Neural cell (in vitro differentiated cells): ENCODE results near the gene TMEM59. TPM values are rescaled to one million over a fixed set of nuclear protein-coding genes. Genes with fewer than 3 reads are reported as not detected.

ENCODE experiments used
- H2AFZ ChIP-seq: fragments of 200-600, 300-800 bp; sonication (generic), shearing (Covaris generic); 2 replicates; pipeline ENCODE4 v1.6.0; 2014; ENCODE audit warnings: low read depth, mild to moderate bottlenecking, antibody characterized with exemption, low read length, moderate library complexity
- H3F3A ChIP-seq: fragments of 200-600 bp; shearing (Covaris generic); 2 replicates; pipeline ENCODE4 v1.6.1; 2016; ENCODE audit warnings: mild to moderate bottlenecking, moderate library complexity, mixed read lengths, antibody characterized with exemption, low read length; ENCODE audit not compliant: insufficient read depth, poor library complexity, severe bottlenecking
- H3K27ac ChIP-seq: fragments of 200-600, 300-800 bp; sonication (generic), shearing (Covaris generic); 2 replicates; pipeline ENCODE4 v1.5.1; 2014; ENCODE audit warnings: mild to moderate bottlenecking, low read length, moderate library complexity
- H3K27me3 ChIP-seq: fragments of 300-800, 200-600 bp; sonication (generic), shearing (Covaris generic); 2 replicates; pipeline ENCODE4 v1.6.0; 2014; ENCODE audit warnings: mild to moderate bottlenecking, low read depth, low read length, moderate library complexity; ENCODE audit not compliant: insufficient read depth
- H3K36me3 ChIP-seq: fragments of 300-800, 200-600 bp; sonication (generic), shearing (Covaris generic); 2 replicates; pipeline ENCODE4 v1.5.1; 2014; ENCODE audit warnings: mild to moderate bottlenecking, antibody characterized with exemption, low read length, moderate library complexity; ENCODE audit not compliant: insufficient read depth
- H3K4me2 ChIP-seq: fragments of 300-800, 200-600 bp; sonication (generic), shearing (Covaris generic); 2 replicates; pipeline ENCODE4 v1.6.0; 2014; ENCODE audit warnings: mild to moderate bottlenecking, low read length
- H3K4me3 ChIP-seq: fragments of 300-800, 200-600 bp; sonication (generic), shearing (Covaris generic); 2 replicates; pipeline ENCODE4 v1.5.1; 2014; ENCODE audit warnings: mild to moderate bottlenecking, low read length, moderate library complexity
- H3K79me2 ChIP-seq: fragments of 200-600 bp; shearing (Covaris generic); replicated peaks from 2 replicates; pipeline ENCODE4 v1.6.0; 2014; ENCODE audit warnings: mild to moderate bottlenecking, low read length, moderate library complexity; ENCODE audit not compliant: insufficient read depth
- H3K9ac ChIP-seq: fragments of 300-800, 200-600 bp; sonication (generic), shearing (Covaris generic); 2 replicates; pipeline ENCODE4 v1.6.1; 2016; ENCODE audit warnings: mild to moderate bottlenecking, low read length, mixed read lengths
- H3K9me2 ChIP-seq: fragments of 200-600 bp; shearing (Covaris generic); 2 replicates; pipeline ENCODE4 v1.6.1; 2016; ENCODE audit warnings: mild to moderate bottlenecking, low read length, mixed read lengths; ENCODE audit not compliant: insufficient read depth
- H3K9me3 ChIP-seq: fragments of 200-600, 300-800 bp; sonication (generic), shearing (Covaris generic); 2 replicates; pipeline ENCODE4 v1.6.1; 2016; ENCODE audit warnings: mild to moderate bottlenecking, mixed run types, low read length, moderate library complexity, mixed read lengths
- H4K20me1 ChIP-seq: fragments of 200-600 bp; shearing (Covaris generic); 2 replicates; pipeline ENCODE4 v1.6.1; 2016; ENCODE audit warnings: mild to moderate bottlenecking, mixed run types; ENCODE audit not compliant: insufficient read depth
- EP300 ChIP-seq: fragments of 450-650 bp; conservative IDR thresholded peaks from 2 replicates; pipeline ENCODE4 v1.6.1; 2014; ENCODE audit warnings: antibody characterized with exemption, mild to moderate bottlenecking, moderate library complexity; ENCODE audit not compliant: poor library complexity, severe bottlenecking
- EZH2 ChIP-seq: fragments of 200-600, 300-800 bp; shearing (Covaris generic), sonication (generic); IDR thresholded peaks from 2 replicates; pipeline ENCODE4 v1.6.1; 2014; ENCODE audit warnings: antibody characterized with exemption, low read length, borderline replicate concordance, mild to moderate bottlenecking; ENCODE audit not compliant: insufficient read depth, poor library complexity, severe bottlenecking
- MXI1 ChIP-seq: fragments of 450-650 bp; conservative IDR thresholded peaks from 2 replicates; pipeline ENCODE4 v1.6.1; 2014; ENCODE audit warnings: antibody characterized with exemption, mild to moderate bottlenecking; ENCODE audit not compliant: poor library complexity, severe bottlenecking
- POLR2AphosphoS5 ChIP-seq: IDR thresholded peaks from 2 replicates; pipeline ENCODE4 v1.6.1; 2012
- RAD21 ChIP-seq: fragments of 450-650 bp; conservative IDR thresholded peaks from 2 replicates; pipeline ENCODE4 v1.6.1; 2014; ENCODE audit warnings: antibody characterized with exemption, mild to moderate bottlenecking, moderate library complexity
- SMC3 ChIP-seq: fragments of 450-650 bp; conservative IDR thresholded peaks from 2 replicates; pipeline ENCODE4 v1.6.1; 2014; ENCODE audit warnings: antibody characterized with exemption, mild to moderate bottlenecking, moderate library complexity; ENCODE audit not compliant: poor library complexity
- TAF1 ChIP-seq: IDR thresholded peaks from 2 replicates; pipeline ENCODE4 v1.6.1; 2012; ENCODE audit warnings: low read depth
- polyA plus RNA-seq: library from polyadenylated mRNA; depleted of rRNA; stranded (reverse); fragments of >200 nt; gene quantifications from 2 replicates; pipeline ENCODE4 v1.2.3, GENCODE V29; 2014
- TF ChIP-seq, protein P1 (sequence below): fragments of 450-650 bp; IDR thresholded peaks from 2 replicates; pipeline ENCODE4 v1.5.1; 2014; ENCODE audit warnings: antibody characterized with exemption, mild to moderate bottlenecking, moderate library complexity; ENCODE audit not compliant: poor library complexity, severe bottlenecking
- TF ChIP-seq, protein P2 (sequence below): IDR thresholded peaks from 2 replicates; pipeline ENCODE4 v1.6.1; 2012; ENCODE audit warnings: borderline replicate concordance

TMEM59 gene
- polyA plus RNA-seq, 1 donor from 2014 or later = 328 TPM

DNA sequence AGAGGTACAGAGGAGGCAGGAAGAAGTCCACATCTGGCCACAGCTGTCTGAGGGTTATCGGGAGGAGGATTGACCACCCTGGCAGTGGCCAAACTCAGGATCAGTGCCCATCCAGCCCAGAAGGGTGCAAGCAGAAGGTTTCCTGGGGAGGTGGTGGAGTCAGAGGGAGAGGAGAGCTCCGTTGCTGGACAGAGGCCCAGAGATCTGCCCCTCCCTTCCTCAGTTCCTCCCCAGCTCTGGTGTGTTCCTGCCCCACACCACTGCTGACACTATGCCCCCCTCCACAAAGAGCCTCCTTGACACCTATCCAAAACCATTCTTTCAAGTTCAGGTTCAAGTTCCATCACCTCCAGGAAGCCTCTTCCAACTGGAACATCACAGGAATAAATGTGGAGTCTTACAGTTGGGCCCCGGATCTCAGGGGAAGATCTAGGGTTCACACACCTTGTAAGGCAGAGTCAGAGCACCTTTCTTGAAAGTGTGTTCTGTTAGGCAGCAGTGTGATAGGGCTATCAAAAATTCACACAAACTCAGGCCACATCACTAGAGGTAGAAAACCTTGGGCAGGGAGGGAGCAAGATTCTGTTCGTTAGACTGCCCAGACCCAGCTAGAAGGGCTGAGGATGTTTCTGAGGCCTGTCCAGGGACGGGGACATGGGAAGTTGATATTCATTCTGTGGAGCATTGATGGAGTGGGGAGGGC, 42.4 kb downstream of the TMEM59 start:
- TF ChIP-seq POLR2AphosphoS5 = no peak
- TF ChIP-seq, protein P1, sequence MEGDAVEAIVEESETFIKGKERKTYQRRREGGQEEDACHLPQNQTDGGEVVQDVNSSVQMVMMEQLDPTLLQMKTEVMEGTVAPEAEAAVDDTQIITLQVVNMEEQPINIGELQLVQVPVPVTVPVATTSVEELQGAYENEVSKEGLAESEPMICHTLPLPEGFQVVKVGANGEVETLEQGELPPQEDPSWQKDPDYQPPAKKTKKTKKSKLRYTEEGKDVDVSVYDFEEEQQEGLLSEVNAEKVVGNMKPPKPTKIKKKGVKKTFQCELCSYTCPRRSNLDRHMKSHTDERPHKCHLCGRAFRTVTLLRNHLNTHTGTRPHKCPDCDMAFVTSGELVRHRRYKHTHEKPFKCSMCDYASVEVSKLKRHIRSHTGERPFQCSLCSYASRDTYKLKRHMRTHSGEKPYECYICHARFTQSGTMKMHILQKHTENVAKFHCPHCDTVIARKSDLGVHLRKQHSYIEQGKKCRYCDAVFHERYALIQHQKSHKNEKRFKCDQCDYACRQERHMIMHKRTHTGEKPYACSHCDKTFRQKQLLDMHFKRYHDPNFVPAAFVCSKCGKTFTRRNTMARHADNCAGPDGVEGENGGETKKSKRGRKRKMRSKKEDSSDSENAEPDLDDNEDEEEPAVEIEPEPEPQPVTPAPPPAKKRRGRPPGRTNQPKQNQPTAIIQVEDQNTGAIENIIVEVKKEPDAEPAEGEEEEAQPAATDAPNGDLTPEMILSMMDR = no peak
- Histone ChIP-seq H4K20me1 (no peaks in the 10 kb centered on the region), H3K27me3 (no peaks in the 10 kb centered on the region), H3F3A (no peaks in the 10 kb centered on the region), H3K27ac (no peak overlapping the region), H2AFZ (no peak overlapping the region), H3K79me2 (no peaks in the 10 kb centered on the region), H3K4me3 (no peak overlapping the region), H3K36me3 (no peaks in the 10 kb centered on the region), H3K9me3 (no peaks in the 10 kb centered on the region), H3K9me2 (no peaks in the 10 kb centered on the region), H3K4me2 (no peak overlapping the region), H3K9ac (no peak overlapping the region)

DNA sequence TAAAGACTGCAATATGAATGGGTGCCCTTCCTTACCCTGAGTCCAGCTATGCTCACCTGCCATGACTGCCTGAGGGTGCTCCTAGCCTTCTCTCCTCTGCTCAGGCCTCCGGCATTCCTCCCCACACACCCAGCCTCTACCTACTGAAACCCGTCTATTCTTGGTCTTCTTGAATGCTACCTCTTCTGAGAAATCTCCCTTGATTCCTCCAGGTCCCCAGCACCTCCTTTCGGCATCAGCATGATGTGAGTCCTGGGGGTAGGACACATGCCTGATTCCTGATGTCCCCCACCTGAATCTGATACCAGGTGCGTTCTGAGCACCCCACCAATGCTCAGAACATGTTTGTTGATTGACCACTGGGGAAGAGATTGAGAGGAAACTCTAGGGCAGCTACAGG, 43.6 kb downstream of the TMEM59 start:
- Histone ChIP-seq H3K27me3 (no peaks in the 10 kb centered on the region), H3K79me2 (no peaks in the 10 kb centered on the region), H3K4me3 (no peak overlapping the region), H3K9ac (no peak overlapping the region), H3K36me3 (no peaks in the 10 kb centered on the region), H3F3A (no peaks in the 10 kb centered on the region), H3K27ac (no peak overlapping the region), H2AFZ (no peak overlapping the region), H3K9me2 (no peaks in the 10 kb centered on the region), H4K20me1 (no peaks in the 10 kb centered on the region), H3K4me2 (no peak overlapping the region), H3K9me3 (no peaks in the 10 kb centered on the region)
- TF ChIP-seq, protein P1 = no peak
- TF ChIP-seq POLR2AphosphoS5 (no peak), TAF1 (no peak)

DNA sequence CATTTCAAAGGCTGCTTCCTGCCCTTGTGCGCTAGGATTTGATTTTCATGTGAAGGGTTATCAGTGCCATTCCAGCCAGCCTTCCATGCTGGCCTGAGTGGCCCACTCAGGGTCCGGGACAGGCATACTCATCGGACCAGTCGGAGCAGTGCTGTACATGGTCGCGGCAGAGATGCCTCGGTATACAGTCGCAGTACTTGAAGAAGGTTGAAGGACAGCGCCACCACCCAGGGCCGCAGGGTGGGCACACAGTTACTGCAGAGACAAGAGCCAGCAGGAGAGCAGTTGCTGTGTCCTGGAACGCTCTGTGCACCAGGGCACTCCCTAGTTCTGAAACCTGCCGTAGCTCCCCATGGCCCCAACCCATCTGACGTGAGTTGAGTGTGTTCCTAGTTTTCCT, 44.1 kb downstream of the TMEM59 start:
- Histone ChIP-seq H3K27ac (no peak overlapping the region), H3F3A (no peaks in the 10 kb centered on the region), H3K9me2 (no peaks in the 10 kb centered on the region), H3K79me2 (no peaks in the 10 kb centered on the region), H3K27me3 (no peaks in the 10 kb centered on the region), H3K9ac (no peak overlapping the region), H3K4me2 (no peak overlapping the region), H3K4me3 (no peak overlapping the region), H3K9me3 (no peaks in the 10 kb centered on the region), H2AFZ (no peak overlapping the region), H4K20me1 (no peaks in the 10 kb centered on the region), H3K36me3 (no peaks in the 10 kb centered on the region)
- TF ChIP-seq EZH2 (no peak), TAF1 (no peak), RAD21 (no peak), POLR2AphosphoS5 (no peak), MXI1 (no peak), EP300 (no peak), SMC3 (no peak)
- TF ChIP-seq, protein P1 = no peak
- TF ChIP-seq, protein P2, sequence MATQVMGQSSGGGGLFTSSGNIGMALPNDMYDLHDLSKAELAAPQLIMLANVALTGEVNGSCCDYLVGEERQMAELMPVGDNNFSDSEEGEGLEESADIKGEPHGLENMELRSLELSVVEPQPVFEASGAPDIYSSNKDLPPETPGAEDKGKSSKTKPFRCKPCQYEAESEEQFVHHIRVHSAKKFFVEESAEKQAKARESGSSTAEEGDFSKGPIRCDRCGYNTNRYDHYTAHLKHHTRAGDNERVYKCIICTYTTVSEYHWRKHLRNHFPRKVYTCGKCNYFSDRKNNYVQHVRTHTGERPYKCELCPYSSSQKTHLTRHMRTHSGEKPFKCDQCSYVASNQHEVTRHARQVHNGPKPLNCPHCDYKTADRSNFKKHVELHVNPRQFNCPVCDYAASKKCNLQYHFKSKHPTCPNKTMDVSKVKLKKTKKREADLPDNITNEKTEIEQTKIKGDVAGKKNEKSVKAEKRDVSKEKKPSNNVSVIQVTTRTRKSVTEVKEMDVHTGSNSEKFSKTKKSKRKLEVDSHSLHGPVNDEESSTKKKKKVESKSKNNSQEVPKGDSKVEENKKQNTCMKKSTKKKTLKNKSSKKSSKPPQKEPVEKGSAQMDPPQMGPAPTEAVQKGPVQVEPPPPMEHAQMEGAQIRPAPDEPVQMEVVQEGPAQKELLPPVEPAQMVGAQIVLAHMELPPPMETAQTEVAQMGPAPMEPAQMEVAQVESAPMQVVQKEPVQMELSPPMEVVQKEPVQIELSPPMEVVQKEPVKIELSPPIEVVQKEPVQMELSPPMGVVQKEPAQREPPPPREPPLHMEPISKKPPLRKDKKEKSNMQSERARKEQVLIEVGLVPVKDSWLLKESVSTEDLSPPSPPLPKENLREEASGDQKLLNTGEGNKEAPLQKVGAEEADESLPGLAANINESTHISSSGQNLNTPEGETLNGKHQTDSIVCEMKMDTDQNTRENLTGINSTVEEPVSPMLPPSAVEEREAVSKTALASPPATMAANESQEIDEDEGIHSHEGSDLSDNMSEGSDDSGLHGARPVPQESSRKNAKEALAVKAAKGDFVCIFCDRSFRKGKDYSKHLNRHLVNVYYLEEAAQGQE = no peak
